NCI-H82 treated with DMSO at 0.1 percent for 48 hours (cell line): ENCODE data around the gene ATP10D.
"Not testable (repeated sequence)": the region's sequence is repeated elsewhere in the genome, so short reads cannot be mapped to it uniquely, and the experiment has no call there.

Experiments used
- DNase-seq: peaks from one replicate; lab custom pipeline; 2025; ENCODE audit not compliant: unreplicated experiment; lab: John Stamatoyannopoulos, UW

The ATP10D gene

DNA sequence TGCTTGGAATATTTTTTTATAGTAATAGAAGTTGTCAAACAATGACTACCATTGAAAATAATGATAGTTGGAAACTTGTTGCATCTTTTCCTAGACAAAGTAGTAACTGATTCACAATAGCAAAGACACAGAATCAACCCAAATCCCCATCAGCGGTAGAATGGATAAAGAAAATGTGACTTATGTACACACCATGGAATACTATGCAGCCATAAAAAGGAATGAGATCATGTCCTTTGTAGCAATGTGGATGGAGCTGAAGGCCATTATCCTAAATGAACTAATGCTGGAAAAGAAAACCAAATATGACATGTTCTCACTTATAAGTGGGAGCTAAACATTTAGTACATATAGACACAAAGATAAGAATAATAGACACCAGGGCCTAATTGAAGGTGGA, 49.7 kb downstream of the ATP10D start:
- no peak for DNase-seq

DNA sequence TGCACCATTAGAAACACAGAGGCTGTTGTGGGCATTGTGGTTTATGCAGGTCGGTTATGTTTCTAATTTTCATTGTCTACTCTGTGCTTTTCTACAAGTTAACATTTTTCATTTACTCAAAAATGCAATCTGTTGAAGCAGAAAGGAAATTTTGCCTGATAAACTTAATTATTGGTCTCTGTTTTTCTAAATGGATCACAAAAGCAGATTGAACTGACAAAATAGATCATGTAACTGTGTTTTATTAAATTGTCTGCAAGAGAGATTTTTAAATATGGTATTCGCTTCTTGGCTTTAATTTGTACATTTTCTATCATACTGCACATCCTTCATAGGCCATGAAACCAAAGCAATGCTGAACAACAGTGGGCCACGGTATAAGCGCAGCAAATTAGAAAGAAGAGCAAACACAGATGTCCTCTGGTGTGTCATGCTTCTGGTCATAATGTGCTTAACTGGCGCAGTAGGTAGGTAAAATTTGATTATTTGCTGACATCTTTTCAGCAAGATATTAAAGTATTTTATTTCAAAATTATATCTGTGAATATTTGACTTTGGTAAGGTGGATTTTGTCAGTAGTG, 50.6 kb downstream of the ATP10D start:
- DNase-seq, result no peak

- no peak for DNase-seq
Observed at GRCh38 chr4:47536966-47537365, 51.9 kb downstream of the ATP10D start.

DNA sequence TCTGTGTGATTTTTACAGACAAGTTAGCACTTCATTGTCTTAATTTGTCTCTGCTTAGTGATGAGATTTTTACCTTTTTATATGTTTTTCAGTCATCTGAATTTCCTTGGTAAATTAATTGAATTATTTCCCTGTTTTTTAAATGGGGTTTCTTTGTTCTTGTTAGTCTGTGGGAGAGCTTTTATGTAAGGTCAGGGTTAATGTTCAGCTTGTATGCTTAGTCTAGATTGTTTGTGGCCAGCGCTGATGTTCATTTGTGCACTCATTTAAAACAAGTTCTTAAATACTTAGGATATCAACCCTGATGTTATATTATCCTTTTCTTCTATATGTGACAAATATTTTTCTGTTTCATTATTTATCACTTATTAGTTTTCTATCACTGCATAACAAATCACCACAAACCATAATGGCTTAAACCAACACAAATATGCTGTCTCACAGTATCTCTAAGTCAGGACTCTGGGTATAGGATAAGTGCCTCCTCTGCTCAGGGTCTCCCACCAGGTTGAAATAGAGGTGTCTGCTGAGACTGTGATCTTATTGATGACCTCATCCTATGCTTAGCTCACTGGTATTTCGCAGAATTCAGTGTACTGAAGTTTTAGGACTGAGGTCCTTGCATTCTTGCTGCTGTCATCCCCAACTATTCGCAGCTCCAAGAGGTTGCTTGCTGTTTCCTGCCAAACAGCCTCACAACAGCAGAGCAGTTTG, 53.2 kb downstream of the ATP10D start:
- DNase-seq, result no peak

- no peak for DNase-seq
Observed at GRCh38 chr4:47538825-47539154, 53.7 kb downstream of the ATP10D start.

DNA sequence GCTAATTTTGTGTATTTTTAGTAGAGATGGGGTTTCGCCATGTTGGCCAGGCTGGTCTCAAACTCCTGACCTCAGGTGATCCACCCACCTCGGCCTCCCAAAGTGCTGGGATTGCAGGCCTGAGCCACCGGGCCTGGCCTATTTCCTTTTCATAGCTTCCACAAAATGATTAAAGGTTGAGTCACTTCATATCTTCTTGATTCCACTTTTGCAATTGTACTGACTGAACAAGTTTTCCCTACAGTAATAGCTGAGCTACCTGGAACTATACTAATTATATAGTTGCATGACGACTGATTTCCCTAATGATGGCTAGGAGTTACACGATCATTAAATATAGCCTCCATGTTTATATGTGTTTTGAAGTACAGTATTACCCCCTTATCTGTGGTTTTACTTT, 57.6 kb downstream of the ATP10D start:
- DNase-seq, result not testable (repeated sequence)

DNA sequence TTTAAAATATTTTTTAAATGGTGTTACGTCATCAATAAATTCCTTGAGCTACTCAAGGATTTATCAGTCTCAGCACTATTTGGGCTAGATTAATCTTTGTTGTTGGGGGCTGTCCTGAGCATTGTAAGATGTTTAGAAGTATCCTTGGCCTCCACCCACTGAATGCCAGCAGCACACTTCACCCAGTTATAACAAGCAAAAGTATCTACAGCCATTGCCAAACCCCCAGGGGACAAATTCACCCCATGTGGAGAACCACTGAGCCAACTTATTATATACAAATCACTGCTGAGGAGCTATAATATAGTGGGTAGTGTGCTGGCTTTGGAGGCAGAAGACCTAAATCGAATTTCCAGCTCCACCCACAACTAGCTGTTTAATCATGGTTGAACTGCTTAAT, 58.3 kb downstream of the ATP10D start:
- peak; percentile 2 for DNase-seq

DNA sequence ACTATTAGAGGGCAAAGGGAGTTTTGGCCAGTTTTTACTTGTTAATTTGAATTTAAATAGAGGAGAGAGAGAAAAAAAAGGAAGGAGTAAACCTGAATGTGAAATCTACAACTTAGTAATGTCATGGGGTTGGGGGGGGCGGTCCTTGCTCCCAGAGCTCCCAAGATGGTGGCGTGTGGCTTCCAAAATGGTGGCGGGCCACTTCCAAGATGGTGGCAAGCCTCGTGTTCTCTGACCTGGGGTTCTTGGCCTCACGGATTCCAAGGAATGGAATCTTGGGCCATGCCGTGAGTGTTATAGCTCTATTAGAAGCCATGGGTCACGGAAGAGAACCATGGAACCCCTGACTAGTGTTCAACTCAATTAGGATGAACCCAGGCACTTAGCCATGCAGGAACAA, 65.3 kb downstream of the ATP10D start:
- not testable (repeated sequence) for DNase-seq

DNA sequence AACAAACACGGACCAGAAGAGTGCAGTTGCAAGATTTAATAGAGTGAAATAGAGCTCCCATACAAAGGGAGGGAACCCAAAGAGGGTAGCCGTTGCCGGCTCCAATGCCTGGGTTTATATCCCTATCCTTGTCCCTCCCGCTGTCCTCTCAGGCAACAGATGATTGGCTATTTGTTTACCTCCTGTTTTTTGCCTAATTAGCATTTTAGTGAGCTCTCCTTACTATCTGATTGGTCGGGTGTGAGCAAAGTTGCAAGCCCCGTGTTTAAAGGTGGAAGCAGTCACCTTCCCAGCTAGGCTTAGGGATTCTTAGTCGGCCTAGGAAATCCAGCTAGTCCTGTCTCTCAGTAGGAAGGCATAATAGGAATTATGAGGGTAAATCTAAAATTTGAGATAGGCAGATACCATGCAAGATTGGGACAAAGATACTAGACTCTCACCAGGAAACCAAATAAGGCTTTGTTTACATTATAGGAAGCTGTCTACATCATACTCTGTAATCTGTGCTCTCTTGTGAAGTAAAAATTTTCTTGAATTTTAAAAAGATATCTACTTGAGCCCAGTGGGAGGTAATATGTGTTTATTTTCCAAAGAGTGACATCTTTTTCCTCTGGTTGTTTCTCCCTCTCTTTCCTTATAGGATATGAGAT, 65.9 kb downstream of the ATP10D start:
- DNase-seq, result no peak

DNA sequence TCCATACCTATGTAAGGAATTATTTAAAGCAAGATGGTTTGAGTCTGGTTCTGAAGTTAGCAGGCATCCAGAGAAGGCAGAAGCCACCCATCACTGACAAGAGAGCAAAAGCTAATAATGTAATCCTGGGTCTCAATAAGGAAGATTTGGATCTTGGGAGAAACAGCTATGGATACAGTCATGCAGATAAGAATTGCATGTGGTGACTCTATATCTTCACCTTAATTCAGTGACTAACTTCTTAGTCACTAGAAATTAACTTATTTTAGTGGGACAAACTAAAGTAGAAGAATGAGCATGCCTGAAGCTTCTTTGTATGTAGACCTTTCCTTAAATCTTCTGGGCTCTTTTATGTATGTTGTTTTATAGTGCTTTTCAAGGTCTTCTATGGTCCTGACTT, 66.6 kb downstream of the ATP10D start:
- no peak for DNase-seq

DNA sequence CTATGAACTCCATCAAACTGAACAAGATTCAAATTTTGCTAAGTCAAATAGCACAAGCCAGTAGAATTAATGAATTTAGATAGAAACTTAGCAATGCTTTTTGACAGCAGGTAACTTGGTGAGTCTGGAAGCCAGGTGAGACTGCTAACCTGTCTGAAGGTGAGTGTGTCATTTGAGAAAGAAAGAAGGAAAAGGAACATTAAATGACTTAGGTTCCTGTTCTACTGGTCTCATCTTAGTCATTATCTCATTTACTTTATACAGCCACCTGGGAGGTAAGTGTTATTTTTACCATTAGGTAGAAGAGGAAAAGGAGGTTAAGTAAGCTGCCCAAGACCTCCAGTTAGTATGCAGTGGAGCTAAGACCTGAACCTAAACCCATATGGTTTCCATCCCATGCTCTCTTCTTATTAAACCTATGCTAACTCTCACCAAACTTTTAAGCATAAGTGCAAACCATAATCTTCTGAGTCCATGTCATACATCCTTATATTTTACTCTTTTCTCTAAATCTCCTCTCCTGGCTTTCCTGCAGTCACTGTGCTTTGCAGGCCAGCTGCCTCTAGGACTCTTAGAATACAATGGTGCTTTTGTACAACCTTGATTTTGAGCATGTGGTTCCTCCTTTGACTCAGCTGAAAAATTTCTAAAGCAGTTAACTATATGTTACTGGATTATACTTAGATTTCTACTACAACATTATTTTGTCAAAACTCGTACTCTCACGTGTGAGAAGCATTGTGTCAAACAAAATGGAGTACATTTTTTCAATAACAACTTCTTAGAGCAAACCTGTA, 68.5 kb downstream of the ATP10D start:
- no peak for DNase-seq

DNA sequence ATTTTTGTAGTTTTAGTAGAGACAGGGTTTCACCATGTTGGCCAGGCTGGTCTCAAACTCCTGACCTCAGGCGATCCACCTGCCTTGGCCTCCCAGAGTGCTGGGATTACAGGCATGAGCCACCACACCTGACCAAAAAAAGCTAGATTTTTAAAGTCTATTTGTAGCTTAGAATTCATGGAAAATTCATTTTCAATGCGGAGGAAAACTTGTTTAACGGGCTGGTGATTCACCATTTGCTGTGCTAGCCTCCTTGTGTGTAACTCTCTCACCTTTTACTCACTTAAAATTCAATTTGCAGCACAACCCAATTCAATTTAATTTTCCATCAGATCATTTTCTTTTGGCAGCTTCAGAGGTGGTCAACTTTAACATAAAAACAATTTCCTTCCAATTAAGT, 70.8 kb downstream of the ATP10D start:
- not testable (repeated sequence) for DNase-seq

DNA sequence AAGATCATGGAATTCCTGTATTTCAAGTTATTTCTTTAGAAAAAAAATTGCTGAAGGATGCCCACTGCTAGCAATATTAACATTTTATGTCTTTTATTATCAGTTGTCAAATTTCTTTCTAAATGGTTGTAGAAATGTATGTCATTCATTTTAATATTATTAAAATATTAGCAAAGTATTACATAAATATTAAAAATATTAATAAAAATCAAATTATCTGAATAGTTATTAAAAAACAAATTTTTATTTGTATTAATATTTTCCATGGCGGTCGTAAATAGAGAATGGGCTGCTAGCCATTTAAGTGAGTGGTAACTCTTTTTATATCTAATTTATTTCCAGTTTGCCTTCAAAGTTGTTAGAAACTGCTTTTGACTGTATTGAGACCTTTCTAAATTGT, 72.2 kb downstream of the ATP10D start:
- DNase-seq, result no peak

DNA sequence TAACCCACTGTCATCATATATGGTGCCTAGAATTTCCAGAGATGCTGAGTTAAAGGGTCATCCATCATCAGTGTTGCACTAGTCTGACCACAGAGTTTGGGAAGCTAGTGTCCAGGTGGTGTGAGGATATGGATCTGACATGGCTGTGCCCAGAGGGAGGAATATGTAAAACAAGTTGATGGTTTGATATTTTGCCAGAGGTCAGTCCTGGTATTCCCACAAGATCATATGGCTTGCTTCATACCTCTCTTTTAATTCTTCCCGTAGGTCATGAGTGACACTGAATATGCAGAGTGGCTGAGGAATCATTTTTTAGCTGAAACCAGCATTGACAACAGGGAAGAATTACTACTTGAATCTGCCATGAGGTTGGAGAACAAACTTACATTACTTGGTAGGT, 75.6 kb downstream of the ATP10D start:
- no peak for DNase-seq

DNA sequence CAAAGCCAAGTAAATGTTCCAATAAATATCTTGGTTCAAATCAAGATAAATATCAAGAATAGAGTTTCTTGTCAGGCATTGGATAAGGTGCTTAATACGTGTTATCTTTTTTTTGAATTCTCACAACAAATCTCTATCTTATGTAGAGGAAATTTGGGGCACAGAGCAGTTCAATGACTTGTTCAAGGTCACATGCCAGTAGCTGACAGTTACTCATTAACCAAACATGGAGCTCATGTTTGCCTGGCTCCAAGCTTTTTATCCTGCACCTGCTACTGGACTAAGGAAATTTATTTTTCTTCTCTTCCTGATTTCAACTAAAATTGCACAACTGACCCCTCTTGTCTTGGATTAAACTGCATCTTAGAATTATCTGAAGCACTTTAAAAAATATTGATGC, 76.3 kb downstream of the ATP10D start:
- no peak for DNase-seq

DNA sequence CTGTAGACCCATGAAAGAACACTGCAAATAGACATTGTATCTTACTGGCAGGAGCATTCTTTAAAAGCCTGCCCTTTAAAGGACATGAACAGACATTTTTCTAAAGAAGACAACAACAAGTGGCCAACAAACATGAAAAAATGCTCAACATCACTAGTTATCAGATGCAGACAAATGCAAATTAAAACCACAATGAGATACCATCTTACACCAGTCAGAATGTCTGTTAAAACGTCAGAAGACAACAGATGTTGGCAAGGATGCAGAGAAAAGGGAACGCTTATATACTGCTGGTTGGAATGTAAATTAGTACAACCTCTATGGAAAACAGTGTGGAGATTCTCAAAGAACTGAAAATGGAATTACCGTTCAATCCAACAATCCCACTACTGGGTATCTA, 77.2 kb downstream of the ATP10D start:
- no peak for DNase-seq

DNA sequence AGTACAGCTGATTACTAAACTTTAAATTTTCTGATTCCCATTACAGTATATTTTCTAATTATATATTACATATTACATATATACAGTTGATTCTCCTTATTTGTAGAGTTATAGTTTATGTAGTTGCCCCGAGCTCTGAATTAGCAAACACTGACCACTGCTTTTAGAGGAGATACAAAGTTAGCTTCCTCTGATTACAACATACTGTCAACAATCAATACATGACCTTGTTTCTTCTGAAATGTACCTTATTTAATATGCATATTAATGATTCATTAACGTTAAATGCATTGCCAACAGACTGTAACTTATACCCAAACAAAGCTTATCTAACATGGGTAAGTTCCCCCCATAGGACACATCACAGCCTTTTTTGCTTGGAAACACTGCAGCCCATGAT, 81.5 kb downstream of the ATP10D start:
- no peak for DNase-seq

DNA sequence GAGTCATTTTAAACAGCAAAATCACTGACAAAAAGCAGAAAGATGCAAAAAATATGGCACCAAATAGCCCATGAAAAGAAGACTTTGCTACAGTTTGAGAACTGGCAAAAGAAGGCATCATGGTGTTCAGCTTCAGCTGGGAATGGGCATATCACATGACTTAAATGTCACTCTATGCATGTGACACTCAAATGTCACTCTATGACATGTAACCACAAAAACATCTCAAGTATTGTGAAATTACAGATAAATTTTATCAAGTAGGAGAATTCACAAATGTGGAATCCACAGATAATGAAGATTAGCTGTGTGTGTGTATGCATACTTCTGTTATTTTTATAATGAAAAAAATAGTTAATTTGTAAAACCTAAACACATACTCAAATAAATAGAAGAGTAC, 81.9 kb downstream of the ATP10D start:
- DNase-seq, result no peak

DNA sequence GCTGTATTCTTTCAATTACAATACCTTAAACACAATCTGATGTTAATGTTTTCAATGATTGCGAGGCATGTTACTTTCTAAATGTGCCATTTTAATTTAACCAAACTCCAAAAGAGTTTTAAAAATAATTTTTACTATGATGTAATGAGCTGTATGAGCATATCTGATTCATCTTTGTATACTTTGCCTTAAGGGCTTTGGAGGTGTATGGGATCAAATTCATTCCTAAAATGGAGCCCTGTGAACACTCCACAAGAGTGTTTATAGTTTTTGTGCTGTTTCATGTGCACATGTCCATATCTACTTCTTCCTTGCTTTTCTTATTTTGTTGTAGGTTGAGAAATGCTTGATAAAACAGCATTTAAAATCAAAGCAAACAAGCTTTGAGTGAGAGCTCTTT, 82.4 kb downstream of the ATP10D start:
- DNase-seq, result no peak

DNA sequence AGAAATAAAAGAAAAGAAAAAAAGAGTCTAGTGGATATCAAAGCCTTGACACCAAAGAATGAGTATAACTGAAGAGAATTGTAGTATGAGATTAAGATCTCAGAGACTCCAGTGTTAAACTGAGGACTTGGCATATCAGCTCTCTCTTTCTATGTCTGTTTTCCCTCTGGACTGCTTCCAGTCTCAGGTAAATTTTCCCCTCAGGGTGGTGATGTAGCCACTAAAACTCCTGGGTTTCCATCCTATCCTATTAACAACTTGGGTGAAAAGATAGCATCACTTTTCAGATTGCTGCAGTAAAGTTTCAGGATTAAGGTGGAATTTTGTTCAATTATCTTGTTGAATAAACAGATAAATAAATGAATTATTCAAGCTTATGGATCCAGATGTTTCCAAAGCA, 85.7 kb downstream of the ATP10D start:
- no peak for DNase-seq

DNA sequence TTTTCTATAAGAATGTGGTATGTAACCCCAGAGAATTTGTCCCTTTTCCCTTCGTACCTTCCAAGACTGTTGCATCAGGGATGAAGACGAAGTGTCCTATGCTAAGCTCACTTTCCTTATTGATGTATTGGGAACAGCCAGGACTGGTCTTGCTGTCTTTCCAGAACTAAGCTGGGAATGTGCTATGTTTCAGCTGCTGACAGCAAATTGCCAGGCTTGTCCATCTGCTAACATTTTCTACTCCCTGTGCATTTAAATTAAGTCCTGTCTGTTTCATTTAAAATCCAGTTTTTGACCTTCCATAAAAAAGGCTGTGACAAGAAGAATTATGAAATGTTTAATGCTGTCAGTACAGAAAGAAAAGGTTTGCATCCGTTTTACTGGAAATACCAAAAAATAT, 87.9 kb downstream of the ATP10D start:
- DNase-seq, result no peak
